ENCODE measurements around the gene RELL2. TPM values are rescaled to one million over a fixed set of nuclear protein-coding genes. Genes with fewer than 3 reads are reported as not detected.

The RELL2 gene
- total RNA-seq, 2 donors from 2014 or later: 2.9 to 3.5 TPM

DNA sequence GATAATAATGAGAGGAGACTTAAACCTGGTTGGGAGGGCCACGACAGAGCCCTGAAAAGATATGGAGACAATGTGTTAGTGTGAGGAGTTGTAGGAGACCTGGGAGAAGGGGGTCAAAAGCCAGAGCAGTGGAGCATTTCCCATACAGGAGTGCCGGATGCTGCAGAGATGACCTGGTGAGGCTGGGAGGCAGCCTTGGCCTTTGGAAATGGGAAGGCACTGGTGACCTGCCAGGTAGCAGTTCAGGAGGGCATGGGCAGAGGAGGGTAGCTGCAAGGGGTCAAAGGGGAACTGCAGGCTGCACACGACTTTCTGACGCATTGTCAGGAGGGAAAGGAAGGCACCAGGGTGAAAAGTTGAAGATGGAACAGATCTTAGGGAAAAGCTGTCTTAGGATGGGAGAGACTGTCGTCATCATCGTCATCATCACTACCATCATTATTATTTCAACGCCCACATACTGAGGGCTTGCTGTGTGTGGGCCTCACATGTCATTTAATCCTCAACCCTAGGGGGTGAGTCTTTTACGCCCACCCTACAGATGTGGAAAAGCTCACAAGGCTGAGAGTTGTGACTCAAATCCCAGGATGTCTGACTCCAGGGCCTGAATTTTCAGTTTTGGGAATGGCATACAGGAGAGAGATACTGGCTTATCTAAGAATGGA is 31.9 kb downstream of the RELL2 start:
- ATAC-seq (no peak), DNase-seq (no peak)
- intact Hi-C loops (cut with DNase I, micrococcal nuclease): no loop called here

DNA sequence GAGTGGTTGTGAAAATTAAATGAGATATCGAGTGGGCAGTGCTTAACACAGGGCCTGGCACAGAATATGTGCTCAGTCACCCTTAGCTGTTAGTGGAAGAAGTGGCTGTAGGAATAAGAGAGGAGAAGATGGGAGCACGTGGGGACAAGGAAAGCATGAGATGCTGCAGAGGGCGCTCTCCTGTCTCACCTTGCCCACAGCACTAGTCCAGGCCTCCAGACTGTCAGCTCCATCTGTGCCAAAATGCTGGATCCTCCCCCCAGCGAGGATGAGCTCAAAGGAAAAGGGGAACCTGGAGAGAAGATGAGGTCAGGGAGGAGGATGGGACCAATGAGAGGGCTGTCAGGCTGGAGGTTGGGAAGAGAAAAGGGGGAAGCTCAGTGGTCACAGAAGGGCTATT is 32.7 kb downstream of the RELL2 start:
- ATAC-seq (no peak), DNase-seq (no peak)
- intact Hi-C loops (cut with DNase I, micrococcal nuclease): no loop called here

GRCh38 chr5:141672071-141672840 is 35.5 kb downstream of the RELL2 start:
- intact Hi-C loops (cut with DNase I, micrococcal nuclease): no loop called here
- DNase-seq (no peak), ATAC-seq (no peak)

GRCh38 chr5:141672841-141673813 is 36.3 kb downstream of the RELL2 start:
- intact Hi-C loops (cut with DNase I, micrococcal nuclease): no loop called here
- no peak for ATAC-seq
- DNase-seq: no peak

DNA sequence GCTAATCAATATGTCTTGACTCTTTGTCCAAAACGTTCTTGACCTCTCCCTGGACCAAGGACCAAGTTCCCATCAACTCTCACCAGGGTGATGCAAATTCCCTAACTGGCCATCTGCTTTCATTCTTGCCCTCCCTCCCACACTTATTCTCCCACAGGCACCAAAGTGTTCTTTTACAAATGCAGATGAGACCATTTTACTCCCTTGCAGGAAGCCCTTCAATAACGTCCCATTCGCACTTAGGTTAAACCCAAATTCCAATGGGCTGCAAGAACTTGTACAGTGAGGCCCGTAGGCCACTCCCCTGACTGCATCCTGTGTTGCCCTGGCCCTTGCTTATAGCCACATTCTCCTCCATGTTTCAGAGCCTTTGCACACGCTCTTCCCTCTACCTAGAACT is 38.0 kb downstream of the RELL2 start:
- intact Hi-C loops (cut with DNase I, micrococcal nuclease): no loop called here
- DNase-seq (no peak), ATAC-seq (no peak)

DNA sequence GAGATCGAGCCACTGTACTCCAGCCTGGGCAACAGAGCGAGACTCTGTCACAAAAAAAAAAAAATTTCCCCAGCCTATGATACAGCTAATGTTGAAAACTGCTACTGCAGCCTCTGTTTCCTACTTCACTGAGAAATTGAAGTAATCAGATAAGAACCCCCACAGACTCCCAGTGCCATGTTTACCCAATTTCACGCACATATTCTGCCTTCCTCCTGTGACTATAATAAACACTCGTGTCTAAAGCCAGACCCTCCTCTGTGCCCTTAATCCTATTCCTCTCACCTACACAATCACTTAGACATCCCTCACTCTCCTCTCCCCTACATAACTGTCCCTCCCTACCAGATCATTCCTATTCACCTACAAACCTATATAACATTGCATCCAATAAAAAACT is 38.9 kb downstream of the RELL2 start:
- DNase-seq: no peak
- no peak for ATAC-seq
- intact Hi-C loops (cut with DNase I, micrococcal nuclease): no loop called here

DNA sequence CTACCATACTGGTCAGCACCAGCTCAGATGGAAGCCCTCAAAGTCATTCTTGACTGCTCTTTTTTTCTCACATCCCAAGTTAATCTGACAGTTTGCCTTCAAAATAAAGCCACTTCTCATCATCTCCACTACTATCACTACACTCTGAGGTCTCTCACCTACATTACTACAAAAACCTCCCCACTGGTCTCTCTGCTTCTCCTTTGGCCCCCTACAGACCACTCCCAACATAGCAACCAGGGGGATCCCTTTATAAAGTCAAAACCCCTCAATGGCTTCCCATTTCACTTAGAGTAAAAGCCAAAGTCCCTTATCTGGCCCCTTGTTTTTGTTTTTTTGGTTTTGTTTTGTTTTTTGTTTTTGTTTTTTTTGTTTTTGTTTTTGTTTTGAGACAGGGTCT is 40.6 kb downstream of the RELL2 start:
- DNase-seq: no peak
- intact Hi-C loops (cut with DNase I, micrococcal nuclease): no loop called here
- no peak for ATAC-seq

DNA sequence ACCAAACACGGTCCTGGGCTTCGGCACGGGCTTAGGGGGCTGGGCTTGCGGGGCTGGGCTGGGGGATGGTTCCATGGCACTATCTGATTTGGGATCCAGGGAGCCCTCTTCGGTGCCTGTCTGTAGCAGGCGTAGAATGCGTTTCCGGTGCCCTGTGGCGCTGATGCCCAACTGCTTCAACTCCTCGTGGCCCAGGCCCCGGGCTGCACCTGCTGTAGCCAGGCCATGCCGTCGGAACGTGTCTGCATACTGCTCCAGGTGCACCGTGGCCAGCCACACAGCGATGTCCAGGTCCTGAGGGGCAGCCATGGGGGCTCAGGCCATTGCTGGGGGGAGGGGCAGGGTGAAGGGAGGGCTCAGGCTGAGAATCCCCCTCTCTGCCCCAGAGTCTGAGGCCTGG is 43.4 kb downstream of the RELL2 start:
- no peak for DNase-seq
- intact Hi-C loops (cut with DNase I, micrococcal nuclease): loop anchor here in 1 of 2 donors (10.0 kb wide), 1 partner anchor 285 kb away; the partner anchor contains the start of gene RNF14

DNA sequence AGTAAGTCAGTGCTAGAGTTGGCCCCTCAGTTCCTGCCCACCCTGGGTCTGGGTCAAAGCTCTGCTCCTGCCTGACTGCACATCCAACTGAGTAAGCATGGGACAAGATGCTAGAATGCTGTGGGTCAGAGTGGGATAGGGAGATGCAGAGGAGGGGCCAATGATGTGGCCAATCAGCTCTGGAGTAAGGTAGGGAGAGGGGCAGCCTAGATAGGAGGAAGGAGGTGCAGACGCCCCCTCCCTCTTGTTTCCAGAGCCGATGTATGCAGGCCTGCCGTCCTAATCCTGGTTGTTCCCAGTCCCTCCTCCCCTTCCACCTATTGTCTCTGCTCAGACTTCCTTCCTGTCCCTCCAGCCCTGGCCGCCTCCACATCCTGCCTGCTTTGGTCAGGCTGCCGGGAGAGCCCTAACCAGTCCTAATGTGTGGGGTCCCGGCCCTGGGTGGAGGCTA is 44.0 kb downstream of the RELL2 start:
- ATAC-seq (peak; percentile 16), DNase-seq (peak in 1 of 2 donors; percentile 31)
- intact Hi-C loops (cut with DNase I, micrococcal nuclease): loop anchor here in 1 of 2 donors (10.0 kb wide), 1 partner anchor 284 kb away; the partner anchor contains the start of gene RNF14

More for the DNA sequence above, 43.4 kb downstream of the RELL2 start:
- ATAC-seq: no peak

DNA sequence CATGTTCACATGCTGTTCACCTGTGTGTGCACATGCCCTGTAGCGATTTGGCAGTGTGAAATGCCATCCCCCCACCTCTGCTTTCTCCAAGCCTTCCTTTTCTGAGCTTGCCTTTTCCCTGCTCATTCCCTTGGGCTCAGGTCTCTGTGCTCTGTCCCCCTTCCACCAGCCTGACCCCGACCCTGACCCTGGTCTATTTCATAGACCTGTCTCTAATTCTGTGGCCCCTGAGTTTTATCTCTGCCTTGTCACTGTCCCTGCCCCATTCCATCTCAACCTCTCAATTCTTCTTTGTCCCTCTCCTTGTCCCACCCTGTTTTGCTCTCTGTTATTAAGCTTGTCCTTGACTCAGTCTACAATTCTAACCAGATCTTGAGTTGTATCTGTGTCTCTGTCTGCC is 44.5 kb downstream of the RELL2 start:
- intact Hi-C loops (cut with DNase I, micrococcal nuclease): loop anchor here in 1 of 2 donors (10.0 kb wide), 1 partner anchor 284 kb away; the partner anchor contains the start of gene RNF14
- ATAC-seq (no peak), DNase-seq (no peak)

- ATAC-seq (peak; percentile 94), DNase-seq (peak; percentile 82 to 85)
- intact Hi-C loops (cut with DNase I, micrococcal nuclease): loop anchor here in 1 of 2 donors (10.0 kb wide), 1 partner anchor 283 kb away; the partner anchor contains the start of gene RNF14
Measured at GRCh38 chr5:141681695-141682641, 45.2 kb downstream of the RELL2 start, which contains the start of gene ARAP3. ARAP3 (minus strand) TSS chr5:141682230; CDS start chr5:141680486, 1,744 bp downstream.

- DNase-seq (no peak), ATAC-seq (no peak)
Measured at GRCh38 chr5:141683596-141684141, 46.9 kb downstream of the RELL2 start.

GRCh38 chr5:141685591-141685990 is 48.8 kb downstream of the RELL2 start:
- intact Hi-C loops (cut with DNase I, micrococcal nuclease): loop anchor here in 1 of 2 donors (10.0 kb wide), 1 partner anchor 279 kb away; the partner anchor contains the start of gene RNF14
- no peak for DNase-seq
- ATAC-seq: no peak

More at GRCh38 chr5:141683596-141684141, 46.9 kb downstream of the RELL2 start:
- intact Hi-C loops (cut with DNase I, micrococcal nuclease): loop anchor here in 1 of 2 donors (10.0 kb wide), 1 partner anchor 281 kb away; the partner anchor contains the start of gene RNF14

DNA sequence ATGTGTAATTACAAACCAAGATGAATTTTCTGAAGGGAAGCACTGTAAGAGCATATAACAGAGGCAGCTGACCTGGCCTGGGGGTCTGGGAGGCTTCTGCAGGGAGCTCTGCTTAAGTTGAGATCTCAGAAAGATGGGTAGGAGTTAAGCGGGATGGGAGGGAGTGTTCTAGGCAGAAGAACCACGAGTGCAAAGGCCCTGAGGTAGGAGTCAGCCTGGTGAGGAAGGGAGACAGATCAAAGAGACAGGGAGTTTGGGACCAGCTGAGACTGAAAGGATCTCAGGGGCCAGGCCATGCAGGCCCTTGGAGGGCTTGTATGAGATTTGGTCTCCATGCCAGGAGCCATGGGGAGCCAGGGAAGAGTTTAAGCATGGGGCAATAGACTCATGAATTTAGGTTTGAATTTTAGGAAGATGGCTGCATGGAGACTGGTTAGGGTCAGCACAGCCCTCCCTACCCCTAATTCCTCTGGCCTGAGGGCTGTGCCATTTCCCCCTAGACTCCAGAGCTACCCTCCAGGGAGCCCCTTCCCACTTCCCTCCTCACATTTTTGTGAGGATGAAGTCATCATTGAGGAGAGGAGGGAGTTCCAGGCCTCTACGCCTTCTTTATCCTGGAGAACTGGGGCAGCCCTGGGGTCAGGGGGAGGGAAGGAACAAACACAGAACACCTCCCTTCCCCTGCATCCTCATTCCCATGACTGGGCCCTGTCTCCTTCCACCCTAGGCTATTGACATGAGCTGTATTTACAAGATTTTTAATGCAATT is 50.0 kb downstream of the RELL2 start:
- ATAC-seq (no peak), DNase-seq (no peak)
- intact Hi-C loops (cut with DNase I, micrococcal nuclease): loop anchor here in 1 of 2 donors (10.0 kb wide), 1 partner anchor 278 kb away; the partner anchor contains the start of gene RNF14

All from left colon (tissue), 2 donors.